CD4-positive, CD25-positive, alpha-beta regulatory T cell (primary cell): Measurements from ENCODE around the gene RAD9B. TPM values are rescaled to one million over a fixed set of nuclear protein-coding genes. Genes with fewer than 3 reads are reported as not detected.

ENCODE experiments used
- ATAC-seq, 2 donors: fragments of 150-1000 bp; cut with Tn5 transposase; one replicate each; pipeline ENCODE4 v1.10.0; 2021; ENCODE audit warnings: low read depth in 2 of 2, moderate number of reproducible peaks in 2 of 2, moderate library complexity in 1 of 2
- DNase-seq, 3 donors: peaks; one replicate each; pipeline versions ENCODE4 v3.0.0 to v3.0.0-alpha.2; 2012 to 2022; ENCODE audit warnings: mixed read lengths in 1 of 3
- H3K27ac ChIP-seq: one replicate; pipeline ENCODE4 v1.7.0; 2013; ENCODE audit warnings: mild to moderate bottlenecking, low read length; ENCODE audit not compliant: insufficient read depth, poor library complexity, severe bottlenecking
- H3K27me3 ChIP-seq: one replicate; pipeline ENCODE4 v1.7.0; 2013; ENCODE audit warnings: low read length; ENCODE audit not compliant: control insufficient read depth, insufficient read depth
- H3K36me3 ChIP-seq: one replicate; pipeline ENCODE4 v1.7.0; 2013; ENCODE audit warnings: mild to moderate bottlenecking, low read length, moderate library complexity; ENCODE audit not compliant: control insufficient read depth, insufficient read depth
- H3K4me1 ChIP-seq: 2 replicates; pipeline ENCODE4 v1.7.0; 2013; ENCODE audit warnings: mild to moderate bottlenecking, low read length; ENCODE audit not compliant: insufficient read depth, control insufficient read depth, poor library complexity, severe bottlenecking
- H3K4me3 ChIP-seq: one replicate; pipeline ENCODE4 v1.7.0; 2013; ENCODE audit warnings: low read depth, mild to moderate bottlenecking, low read length, moderate library complexity
- H3K9me3 ChIP-seq, 2 experiments: 1 replicate in 1 of 2; 2 replicates in 1 of 2; pipeline ENCODE4 v1.7.0; 2013; ENCODE audit warnings: low read length in 2 of 2, mild to moderate bottlenecking in 1 of 2, moderate library complexity in 1 of 2; ENCODE audit not compliant: control insufficient read depth in 2 of 2
- H3K27ac Mint-ChIP-seq, 3 donors: one replicate each; pipeline ENCODE4 v1.8.0; 2020 to 2022; ENCODE audit warnings: mild to moderate bottlenecking in 3 of 3, mixed read lengths in 3 of 3, moderate library complexity in 2 of 3
- H3K27me3 Mint-ChIP-seq: one replicate; pipeline ENCODE4 v1.8.0; 2022; ENCODE audit warnings: mild to moderate bottlenecking, mixed read lengths
- H3K36me3 Mint-ChIP-seq: one replicate; pipeline ENCODE4 v1.8.0; 2020; ENCODE audit warnings: mixed read lengths
- H3K4me1 Mint-ChIP-seq, 4 donors: one replicate each; pipeline ENCODE4 v1.8.0; 2020 to 2022; ENCODE audit warnings: mixed read lengths in 4 of 4, mild to moderate bottlenecking in 1 of 4
- H3K4me3 Mint-ChIP-seq, 4 donors: one replicate each; pipeline ENCODE4 v1.8.0; 2020 to 2022; ENCODE audit warnings: mild to moderate bottlenecking in 4 of 4, mixed read lengths in 4 of 4, moderate library complexity in 3 of 4
- H3K9me3 Mint-ChIP-seq, 7 donors: one replicate each; pipeline ENCODE4 v1.8.0; 2020 to 2022; ENCODE audit warnings: mixed read lengths in 7 of 7, mild to moderate bottlenecking in 3 of 7, moderate library complexity in 2 of 7
- polyA plus RNA-seq, 4 donors: library from polyadenylated mRNA; unstranded; fragments of 300-500 nt; fragmentation: Illumina TruSeq; gene quantifications; one replicate each; pipeline ENCODE4 v1.2.3, GENCODE V29; 2021
- total RNA-seq: library from RNA; stranded (reverse); gene quantifications from one replicate; pipeline ENCODE4 v1.2.3, GENCODE V29; 2022

RAD9B gene
- total and polyA plus RNA-seq, 5 donors from 2014 or later = 0.35 to 1.2 (median 1.0) TPM

GRCh38 chr12:110530511-110530910 lies 28.4 kb downstream of the RAD9B start:
- no peaks in the 10 kb centered on the region for H3K27me3 Mint-ChIP-seq
- peaks cover 11% of the 10 kb centered on the region for H3K36me3 ChIP-seq
- peak overlapping the region in 1 of 3 donors; percentile 63 for H3K27ac Mint-ChIP-seq
- H3K9me3 ChIP-seq = no peaks in the 10 kb centered on the region
- no peaks in the 10 kb centered on the region for H3K27me3 ChIP-seq
- H3K9me3 Mint-ChIP-seq = no peaks in the 10 kb centered on the region
- H3K4me3 ChIP-seq = no peak overlapping the region
- H3K36me3 Mint-ChIP-seq = peaks cover 23% of the 10 kb centered on the region
- DNase-seq (no peak), ATAC-seq (no peak)
- peaks cover 8 to 28% (median 26%) of the 10 kb centered on the region in 4 donors for H3K4me1 Mint-ChIP-seq
- H3K4me3 Mint-ChIP-seq = no peak overlapping the region
- no peaks in the 10 kb centered on the region for H3K4me1 ChIP-seq
- H3K27ac ChIP-seq = no peak overlapping the region

GRCh38 chr12:110531741-110532333 lies 29.7 kb downstream of the RAD9B start:
- Histone ChIP-seq H3K36me3 (peaks cover 25% of the 10 kb centered on the region), H3K4me3 (no peak overlapping the region), H3K4me1 (no peaks in the 10 kb centered on the region), H3K27me3 (no peaks in the 10 kb centered on the region), H3K27ac (no peak overlapping the region), H3K9me3 (no peaks in the 10 kb centered on the region)
- peaks cover 35% of the 10 kb centered on the region for H3K36me3 Mint-ChIP-seq
- no peaks in the 10 kb centered on the region for H3K9me3 Mint-ChIP-seq
- H3K27ac Mint-ChIP-seq = peak overlapping the region; percentile 14 to 74 (median 73)
- H3K4me1 Mint-ChIP-seq = peaks cover 8 to 28% (median 27%) of the 10 kb centered on the region in 4 donors
- ATAC-seq = peak in 1 of 2 donors; percentile 39
- H3K4me3 Mint-ChIP-seq = peak overlapping the region in 1 of 4 donors; percentile 5
- H3K27me3 Mint-ChIP-seq = no peaks in the 10 kb centered on the region
- DNase-seq = peak in 2 of 3 donors; percentile 4 to 48

- ATAC-seq (no peak), DNase-seq (no peak)
- peaks cover 33% of the 10 kb centered on the region for H3K36me3 ChIP-seq
- Mint-ChIP-seq H3K4me3 (no peak overlapping the region), H3K9me3 (no peaks in the 10 kb centered on the region), H3K27ac (no peak overlapping the region), H3K4me1 (peaks cover 8 to 29% (median 27%) of the 10 kb centered on the region in 4 donors), H3K36me3 (peaks cover 36% of the 10 kb centered on the region), H3K27me3 (no peaks in the 10 kb centered on the region)
- H3K27ac ChIP-seq = no peak overlapping the region
- H3K4me1 ChIP-seq = no peaks in the 10 kb centered on the region
- H3K27me3 ChIP-seq = no peaks in the 10 kb centered on the region
- no peaks in the 10 kb centered on the region for H3K9me3 ChIP-seq
- H3K4me3 ChIP-seq = no peak overlapping the region
Measured at GRCh38 chr12:110532644-110533043, 30.5 kb downstream of the RAD9B start.

GRCh38 chr12:110533607-110534006 lies 31.5 kb downstream of the RAD9B start:
- H3K36me3 Mint-ChIP-seq = peaks cover 35% of the 10 kb centered on the region
- ATAC-seq (no peak), DNase-seq (no peak)
- H3K27ac Mint-ChIP-seq = peak overlapping the region in 1 of 3 donors; percentile 21
- no peaks in the 10 kb centered on the region for H3K27me3 Mint-ChIP-seq
- H3K4me3 Mint-ChIP-seq = no peak overlapping the region
- no peak overlapping the region for H3K4me3 ChIP-seq
- H3K4me1 Mint-ChIP-seq = peaks cover 8 to 31% (median 27%) of the 10 kb centered on the region in 4 donors
- peaks cover 42% of the 10 kb centered on the region for H3K36me3 ChIP-seq
- no peaks in the 10 kb centered on the region for H3K9me3 Mint-ChIP-seq
- H3K4me1 ChIP-seq = no peaks in the 10 kb centered on the region
- no peaks in the 10 kb centered on the region for H3K9me3 ChIP-seq
- H3K27me3 ChIP-seq = no peaks in the 10 kb centered on the region
- no peak overlapping the region for H3K27ac ChIP-seq

GRCh38 chr12:110534811-110535210 lies 32.7 kb downstream of the RAD9B start:
- Mint-ChIP-seq H3K9me3 (no peaks in the 10 kb centered on the region), H3K36me3 (peaks cover 42% of the 10 kb centered on the region), H3K27me3 (no peaks in the 10 kb centered on the region), H3K27ac (peak overlapping the region in 1 of 3 donors; percentile 41), H3K4me3 (no peak overlapping the region), H3K4me1 (peaks cover 18 to 36% (median 31%) of the 10 kb centered on the region in 4 donors)
- DNase-seq = no peak
- Histone ChIP-seq H3K27me3 (no peaks in the 10 kb centered on the region), H3K4me1 (no peaks in the 10 kb centered on the region), H3K27ac (no peak overlapping the region), H3K4me3 (no peak overlapping the region), H3K9me3 (no peaks in the 10 kb centered on the region), H3K36me3 (peaks cover 54% of the 10 kb centered on the region)
- no peak for ATAC-seq

GRCh38 chr12:110536834-110537604 lies 34.9 kb downstream of the RAD9B start:
- Mint-ChIP-seq H3K27ac (peak overlapping the region in 1 of 3 donors; percentile 64), H3K4me1 (peaks cover 11 to 27% (median 17%) of the 10 kb centered on the region in 4 donors), H3K27me3 (no peaks in the 10 kb centered on the region), H3K9me3 (no peaks in the 10 kb centered on the region), H3K36me3 (peaks cover 39% of the 10 kb centered on the region), H3K4me3 (no peak overlapping the region)
- Histone ChIP-seq H3K27me3 (no peaks in the 10 kb centered on the region), H3K4me1 (no peaks in the 10 kb centered on the region), H3K9me3 (no peaks in the 10 kb centered on the region), H3K27ac (no peak overlapping the region), H3K36me3 (peaks cover 53% of the 10 kb centered on the region), H3K4me3 (no peak overlapping the region)
- DNase-seq = no peak
- no peak for ATAC-seq

- no peaks in the 10 kb centered on the region for H3K27me3 Mint-ChIP-seq
- H3K9me3 Mint-ChIP-seq = no peaks in the 10 kb centered on the region
- DNase-seq = no peak
- H3K4me1 ChIP-seq = no peaks in the 10 kb centered on the region
- peaks cover 40% of the 10 kb centered on the region for H3K36me3 Mint-ChIP-seq
- H3K36me3 ChIP-seq = peaks cover 55% of the 10 kb centered on the region
- H3K27me3 ChIP-seq = no peaks in the 10 kb centered on the region
- no peak overlapping the region for H3K4me3 ChIP-seq
- H3K27ac Mint-ChIP-seq = peak overlapping the region in 1 of 3 donors; percentile 64
- H3K4me1 Mint-ChIP-seq = peaks cover 9 to 22% (median 11%) of the 10 kb centered on the region in 4 donors
- H3K27ac ChIP-seq = no peak overlapping the region
- no peak for ATAC-seq
- no peaks in the 10 kb centered on the region for H3K9me3 ChIP-seq
- no peak overlapping the region for H3K4me3 Mint-ChIP-seq
Measured at GRCh38 chr12:110537605-110538409, 35.7 kb downstream of the RAD9B start.
